ENCODE results near the gene TBC1D23.

DNA sequence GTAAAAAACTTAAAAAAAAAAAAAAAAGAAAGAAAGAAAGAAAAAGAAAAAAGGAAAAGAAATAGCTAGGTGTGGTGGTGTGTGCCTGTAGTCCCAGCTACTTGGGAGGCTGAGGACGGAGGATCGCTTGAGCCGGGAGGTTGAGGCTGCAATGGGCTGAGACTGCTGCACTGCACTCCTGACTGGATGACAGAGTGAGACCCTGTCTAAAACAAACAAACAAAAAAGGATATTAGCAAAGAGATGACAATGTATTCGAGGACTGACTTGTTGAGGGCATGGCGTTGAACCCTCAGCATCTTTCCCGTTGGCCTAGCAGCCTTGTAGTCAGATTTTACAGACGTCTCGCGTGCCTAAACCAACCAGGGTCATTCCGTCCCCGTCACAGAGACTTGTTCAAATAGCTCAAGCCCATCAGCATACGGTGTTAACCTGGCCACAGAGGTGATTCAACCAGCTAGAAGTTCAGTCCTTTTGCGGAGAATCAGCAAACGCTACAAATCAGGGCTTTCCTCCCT, 73.2 kb downstream of the TBC1D23 start:
- no peak for TF ChIP-seq POLR2AphosphoS5 (IDR thresholded peaks at IDR 0.05; ENCODE audit: borderline replicate concordance, low read depth, low read length)
- TF ChIP-seq EZH2 (IDR thresholded peaks at IDR 0.05): no peak
